Superior temporal gyrus (tissue), 1 donor: ENCODE data around the gene PSME3IP1.
"Not testable (repeated sequence)": the region's sequence is repeated elsewhere in the genome, so short reads cannot be mapped to it uniquely, and the experiment has no call there.

ENCODE experiments used
- DNase-seq: peaks from one replicate; pipeline ENCODE4 v3.0.0-alpha.2; 2016; ENCODE audit errors: extremely low spot score

The PSME3IP1 gene

GRCh38 chr16:57200321-57200720 lies 14.5 kb upstream of the PSME3IP1 start:
- not testable (repeated sequence) for DNase-seq

- no peak for DNase-seq
Observed at GRCh38 chr16:57196753-57197152, 10.9 kb upstream of the PSME3IP1 start.

- no peak for DNase-seq
Observed at GRCh38 chr16:57196286-57196685, 10.4 kb upstream of the PSME3IP1 start.

- no peak for DNase-seq
Observed at GRCh38 chr16:57194512-57194911, 8.7 kb upstream of the PSME3IP1 start.

- no peak for DNase-seq
Observed at GRCh38 chr16:57192720-57193486, 7.1 kb upstream of the PSME3IP1 start.

- DNase-seq: no peak
Observed at GRCh38 chr16:57192146-57192545, 6.3 kb upstream of the PSME3IP1 start.

GRCh38 chr16:57191056-57191571 lies 5.3 kb upstream of the PSME3IP1 start:
- no peak for DNase-seq

- DNase-seq: no peak
Observed at GRCh38 chr16:57190136-57190535, 4.3 kb upstream of the PSME3IP1 start.

GRCh38 chr16:57189527-57189926 lies 3.7 kb upstream of the PSME3IP1 start:
- not testable (repeated sequence) for DNase-seq

- no peak for DNase-seq
Observed at GRCh38 chr16:57188711-57189002, 2.8 kb upstream of the PSME3IP1 start.

- not testable (repeated sequence) for DNase-seq
Observed at GRCh38 chr16:57187902-57188710, 2.3 kb upstream of the PSME3IP1 start.

- no peak for DNase-seq
Observed at GRCh38 chr16:57186872-57187854, 1.3 kb upstream of the PSME3IP1 start.

- no peak for DNase-seq
Observed at GRCh38 chr16:57185446-57185944, 344 bp downstream of the PSME3IP1 start.

- DNase-seq: peak; percentile 60
Observed at GRCh38 chr16:57184887-57185445, 873 bp downstream of the PSME3IP1 start.

- no peak for DNase-seq
Observed at GRCh38 chr16:57184113-57184512, 1.7 kb downstream of the PSME3IP1 start.

- DNase-seq: peak; percentile 14
Observed at GRCh38 chr16:57179215-57179828, 6.5 kb downstream of the PSME3IP1 start.

GRCh38 chr16:57178793-57179212 lies 7.0 kb downstream of the PSME3IP1 start:
- no peak for DNase-seq

- DNase-seq: peak; percentile 15
Observed at GRCh38 chr16:57178196-57178595, 7.6 kb downstream of the PSME3IP1 start.

- peak; percentile 10 for DNase-seq
Observed at GRCh38 chr16:57175896-57176295, 9.9 kb downstream of the PSME3IP1 start.

GRCh38 chr16:57172721-57173290 lies 13.0 kb downstream of the PSME3IP1 start:
- no peak for DNase-seq
